Caco-2 (cell line): ENCODE measurements around the gene LARP4. TPM values are rescaled to one million over a fixed set of nuclear protein-coding genes. Genes with fewer than 3 reads are reported as not detected.

Experiments
- BruUV-seq: library from RNA; stranded (reverse); fragments of 400-500 nt; replicated peaks from 2 replicates; lab custom pipeline; 2021; lab: Mats Ljungman, UMichigan
- CTCF ChIA-PET: fragments of 300-600 bp; sonication (Branson Sonifier 250); formaldehyde crosslinking; loops from one replicate; lab custom pipeline; 2022; ENCODE audit warnings: antibody characterized with exemption; lab: Charles Lee
- POLR2A ChIA-PET: fragments of 300-600 bp; sonication (Branson Sonifier 250); formaldehyde crosslinking; loops from one replicate; lab custom pipeline; 2022; ENCODE audit warnings: antibody characterized with exemption; lab: Charles Lee
- DNase-seq, 2 experiments: peaks; one replicate each; pipeline versions ENCODE4 v3.0.0 to v3.0.0-alpha.2; 2020 to 2022
- H3K27me3 ChIP-seq: replicated peaks from 2 replicates; pipeline ENCODE4 v1.6.0; 2011; ENCODE audit warnings: low read length; ENCODE audit not compliant: control insufficient read depth, insufficient read depth
- H3K36me3 ChIP-seq: 2 replicates; pipeline ENCODE4 v1.5.1; 2011; ENCODE audit warnings: low read length; ENCODE audit not compliant: control insufficient read depth, insufficient read depth
- H3K4me1 ChIP-seq: fragments of 250-450 bp; sonication (Bioruptor Pico); 2 replicates; pipeline ENCODE4 v1.5.1; 2020; ENCODE audit warnings: mild to moderate bottlenecking
- H3K4me3 ChIP-seq: 2 replicates; pipeline ENCODE4 v1.5.1; 2011; ENCODE audit warnings: low read depth, mild to moderate bottlenecking, control low read depth, low read length
- H3K9me3 ChIP-seq: fragments of 250-450 bp; sonication (Bioruptor Pico); 2 replicates; pipeline ENCODE4 v1.5.1; 2020; ENCODE audit warnings: mild to moderate bottlenecking, moderate library complexity
- H3K27ac Mint-ChIP-seq: one replicate; pipeline ENCODE4 v1.8.0; 2022; ENCODE audit warnings: mixed read lengths; ENCODE audit not compliant: unreplicated experiment
- H3K27me3 Mint-ChIP-seq: one replicate; pipeline ENCODE4 v1.8.0; 2022; ENCODE audit warnings: mixed read lengths; ENCODE audit not compliant: insufficient read depth, unreplicated experiment
- H3K36me3 Mint-ChIP-seq: one replicate; pipeline ENCODE4 v1.8.0; 2022; ENCODE audit warnings: mild to moderate bottlenecking, mixed read lengths; ENCODE audit not compliant: insufficient read depth, unreplicated experiment
- H3K4me1 Mint-ChIP-seq: one replicate; pipeline ENCODE4 v1.8.0; 2022; ENCODE audit warnings: low read depth, mixed read lengths; ENCODE audit not compliant: unreplicated experiment
- H3K4me3 Mint-ChIP-seq: one replicate; pipeline ENCODE4 v1.8.0; 2022; ENCODE audit warnings: mild to moderate bottlenecking, moderate library complexity, mixed read lengths; ENCODE audit not compliant: unreplicated experiment
- H3K9me3 Mint-ChIP-seq: one replicate; pipeline ENCODE4 v1.8.0; 2022; ENCODE audit warnings: mixed read lengths; ENCODE audit not compliant: unreplicated experiment
- CTCF ChIP-seq, 2 experiments: fragments of 200-600 bp in 1 of 2; IDR thresholded peaks; 1 replicate in 1 of 2; 2 replicates in 1 of 2; pipeline versions ENCODE4 v1.5.1 to v1.8.0; 2011 to 2022; ENCODE audit warnings: antibody characterized with exemption in 1 of 2, control low read depth in 1 of 2, inconsistent platforms in 1 of 2, low read depth in 1 of 2, low read length in 1 of 2, mild to moderate bottlenecking in 1 of 2, moderate library complexity in 1 of 2; ENCODE audit not compliant: insufficient read depth in 1 of 2, severe bottlenecking in 1 of 2, unreplicated experiment in 1 of 2
- intact Hi-C: fragments of 100-400 bp; cut with micrococcal nuclease; formaldehyde crosslinking; loops from one replicate; pipeline ENCODE4 v1.10.0; 2022; ENCODE audit not compliant: unreplicated experiment
- total RNA-seq: library from RNA; stranded (reverse); gene quantifications from 2 replicates; pipeline ENCODE4 v1.2.3, GENCODE V29; 2022

The LARP4 gene
- total RNA-seq, 1 experiment from 2014 or later = 115 TPM

GRCh38 chr12:50390316-50390741 is 10.4 kb upstream of the LARP4 start:
- Mint-ChIP-seq H3K27ac (peak overlapping the region; percentile 68), H3K36me3 (no peaks in the 10 kb centered on the region), H3K4me1 (peaks cover 38% of the 10 kb centered on the region), H3K27me3 (no peaks in the 10 kb centered on the region), H3K9me3 (no peaks in the 10 kb centered on the region), H3K4me3 (no peak overlapping the region)
- no peak for TF ChIP-seq CTCF (IDR thresholded peaks at IDR 0.05; ENCODE audit: insufficient read depth in 1 of 2, low read depth in 1 of 2, low read length in 1 of 2, severe bottlenecking in 1 of 2, unreplicated experiment in 1 of 2)
- POLR2A ChIA-PET = no interaction called here
- Histone ChIP-seq H3K36me3 (no peaks in the 10 kb centered on the region), H3K4me3 (no peak overlapping the region), H3K9me3 (no peaks in the 10 kb centered on the region), H3K4me1 (peaks cover 55% of the 10 kb centered on the region), H3K27me3 (no peaks in the 10 kb centered on the region)
- no TSS peak for BruUV-seq
- peak in 1 of 2 experiments; percentile 42 for DNase-seq
- CTCF ChIA-PET = no interaction called here
- intact Hi-C loops = no loop called here

GRCh38 chr12:50394469-50395029 is 6.1 kb upstream of the LARP4 start:
- Mint-ChIP-seq H3K27me3 (no peaks in the 10 kb centered on the region), H3K36me3 (peaks cover 20% of the 10 kb centered on the region), H3K9me3 (peaks cover 10% of the 10 kb centered on the region), H3K4me1 (peaks cover 39% of the 10 kb centered on the region), H3K27ac (peak overlapping the region; percentile 81), H3K4me3 (no peak overlapping the region)
- intact Hi-C loops = no loop called here
- no peak overlapping the region for H3K4me3 ChIP-seq
- no TSS peak for BruUV-seq
- TF ChIP-seq CTCF (IDR thresholded peaks at IDR 0.05; ENCODE audit: insufficient read depth in 1 of 2, low read depth in 1 of 2, low read length in 1 of 2, severe bottlenecking in 1 of 2, unreplicated experiment in 1 of 2) = no peak
- peak; percentile 59 to 66 for DNase-seq
- ChIA-PET CTCF (no interaction called here), POLR2A (interaction anchor here (0.6 kb wide), 1 partner anchor 16 kb away, joined by 3 read pairs; no protein-coding TSS in a partner anchor)
- H3K27me3 ChIP-seq = no peaks in the 10 kb centered on the region
- H3K4me1 ChIP-seq = peaks cover 46% of the 10 kb centered on the region
- no peaks in the 10 kb centered on the region for H3K9me3 ChIP-seq
- no peaks in the 10 kb centered on the region for H3K36me3 ChIP-seq

- ChIA-PET CTCF (no interaction called here), POLR2A (interaction anchor here (0.8 kb wide), 1 partner anchor 285 kb away, joined by 4 read pairs; the partner anchor contains the start of gene COX14)
- no peaks in the 10 kb centered on the region for H3K27me3 Mint-ChIP-seq
- H3K36me3 Mint-ChIP-seq = peaks cover 33% of the 10 kb centered on the region
- Histone ChIP-seq H3K9me3 (no peaks in the 10 kb centered on the region), H3K27me3 (no peaks in the 10 kb centered on the region), H3K36me3 (no peaks in the 10 kb centered on the region), H3K4me3 (no peak overlapping the region), H3K4me1 (peaks cover 32% of the 10 kb centered on the region)
- no TSS peak for BruUV-seq
- peaks cover 25% of the 10 kb centered on the region for H3K4me1 Mint-ChIP-seq
- TF ChIP-seq CTCF (IDR thresholded peaks at IDR 0.05; ENCODE audit: insufficient read depth in 1 of 2, low read depth in 1 of 2, low read length in 1 of 2, severe bottlenecking in 1 of 2, unreplicated experiment in 1 of 2) = no peak
- no peak for DNase-seq
- peaks cover 10% of the 10 kb centered on the region for H3K9me3 Mint-ChIP-seq
- intact Hi-C loops = no loop called here
- no peak overlapping the region for H3K4me3 Mint-ChIP-seq
- peak overlapping the region; percentile 94 for H3K27ac Mint-ChIP-seq
Observed at GRCh38 chr12:50397117-50397650, 3.5 kb upstream of the LARP4 start.
